ENCODE results near the gene PC. TPM values are rescaled to one million over a fixed set of nuclear protein-coding genes. Genes with fewer than 3 reads are reported as not detected.

The PC gene
- total and polyA plus RNA-seq, 2 donors (not counting 3 experiments of a cell fraction or from before 2014, with no cell fraction given): 5.5 to 17.5 TPM

DNA sequence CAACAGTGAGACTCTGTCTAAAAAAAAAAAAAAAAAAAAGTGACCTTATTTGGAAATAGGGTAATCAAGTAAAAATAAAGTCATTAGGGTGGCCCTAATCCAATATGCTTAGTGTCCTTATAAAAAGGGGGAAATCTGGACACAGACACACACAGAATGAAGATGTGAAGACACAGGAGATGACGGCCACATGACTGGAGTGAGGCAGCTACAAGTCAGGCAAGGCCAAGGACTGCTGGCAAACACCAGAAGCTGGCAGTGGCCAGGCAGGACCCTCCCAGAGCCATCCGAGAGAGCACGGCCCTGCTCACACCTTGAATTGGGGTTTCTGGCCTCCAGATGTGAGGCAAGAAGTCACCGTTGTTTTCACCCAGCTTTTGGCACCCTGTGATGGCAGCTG lies 72.7 kb downstream of the PC start:
- no peaks in the 10 kb centered on the region for H3K9me3 ChIP-seq (replicated peaks; ENCODE audit: control insufficient read depth, insufficient read depth, low read length)
- H3K27ac ChIP-seq (ENCODE audit: insufficient read depth, low read depth, low read length): no peak overlapping the region
- ChIA-PET POLR2A (no interaction called here), CTCF (interaction anchor here (1.9 to 7.7 kb wide), 2 partner anchors 91 to 137 kb away, joined by 7 to 49 read pairs; partner anchors contain the start of genes C11orf86 and SYT12)
- H2AFZ ChIP-seq (ENCODE audit: low read depth, low read length): no peak overlapping the region
- no peaks in the 10 kb centered on the region for H3K9me1 ChIP-seq (replicated peaks; ENCODE audit: control insufficient read depth, extremely low read depth, insufficient read depth, low read length)
- H3K79me2 ChIP-seq (ENCODE audit: control insufficient read depth, insufficient read depth, low read length): no peaks in the 10 kb centered on the region
- no peak for FAIRE-seq
- H4K20me1 ChIP-seq (replicated peaks; ENCODE audit: control insufficient read depth, extremely low read depth, insufficient read depth, low read length): no peaks in the 10 kb centered on the region
- no peak for TF ChIP-seq JUN (IDR thresholded peaks at IDR 0.05; ENCODE audit: borderline replicate concordance, insufficient read depth, insufficient read length, low read depth)
- TF ChIP-seq, protein P1, sequence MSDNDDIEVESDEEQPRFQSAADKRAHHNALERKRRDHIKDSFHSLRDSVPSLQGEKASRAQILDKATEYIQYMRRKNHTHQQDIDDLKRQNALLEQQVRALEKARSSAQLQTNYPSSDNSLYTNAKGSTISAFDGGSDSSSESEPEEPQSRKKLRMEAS (IDR thresholded peaks at IDR 0.05; ENCODE audit: insufficient read depth, insufficient read length): no peak
- no peak for TF ChIP-seq POLR2AphosphoS5 (IDR thresholded peaks at IDR 0.05; ENCODE audit: insufficient read depth, low read depth, low read length)
- no peak for TF ChIP-seq FOS (IDR thresholded peaks at IDR 0.05; ENCODE audit: borderline replicate concordance, insufficient read depth, low read length)
- no peak for TF ChIP-seq GATA2 (IDR thresholded peaks at IDR 0.05; ENCODE audit: insufficient read depth, insufficient read length, low read depth, low read length)
- TF ChIP-seq POLR2A (IDR thresholded peaks at IDR 0.05; ENCODE audit: low read depth, low read length): no peak
- no peak for TF ChIP-seq EZH2 (IDR thresholded peaks at IDR 0.05; ENCODE audit: borderline replicate concordance, low read depth, low read length, severe bottlenecking)
- TF ChIP-seq, protein P2, sequence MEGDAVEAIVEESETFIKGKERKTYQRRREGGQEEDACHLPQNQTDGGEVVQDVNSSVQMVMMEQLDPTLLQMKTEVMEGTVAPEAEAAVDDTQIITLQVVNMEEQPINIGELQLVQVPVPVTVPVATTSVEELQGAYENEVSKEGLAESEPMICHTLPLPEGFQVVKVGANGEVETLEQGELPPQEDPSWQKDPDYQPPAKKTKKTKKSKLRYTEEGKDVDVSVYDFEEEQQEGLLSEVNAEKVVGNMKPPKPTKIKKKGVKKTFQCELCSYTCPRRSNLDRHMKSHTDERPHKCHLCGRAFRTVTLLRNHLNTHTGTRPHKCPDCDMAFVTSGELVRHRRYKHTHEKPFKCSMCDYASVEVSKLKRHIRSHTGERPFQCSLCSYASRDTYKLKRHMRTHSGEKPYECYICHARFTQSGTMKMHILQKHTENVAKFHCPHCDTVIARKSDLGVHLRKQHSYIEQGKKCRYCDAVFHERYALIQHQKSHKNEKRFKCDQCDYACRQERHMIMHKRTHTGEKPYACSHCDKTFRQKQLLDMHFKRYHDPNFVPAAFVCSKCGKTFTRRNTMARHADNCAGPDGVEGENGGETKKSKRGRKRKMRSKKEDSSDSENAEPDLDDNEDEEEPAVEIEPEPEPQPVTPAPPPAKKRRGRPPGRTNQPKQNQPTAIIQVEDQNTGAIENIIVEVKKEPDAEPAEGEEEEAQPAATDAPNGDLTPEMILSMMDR (IDR thresholded peaks at IDR 0.05; ENCODE audit: extremely low read depth in 1 of 2, insufficient read depth in 1 of 2, low read depth in 1 of 2, low read length in 2 of 2): no peak
- no peak for TF ChIP-seq MYC (IDR thresholded peaks at IDR 0.05; ENCODE audit: low read depth, low read length)
- H3K4me3 ChIP-seq (replicated peaks in 1 of 3; ENCODE audit: insufficient read depth in 1 of 3, low read depth in 1 of 3, low read length in 3 of 3): no peak overlapping the region
- dilution Hi-C loops (cut with MboI; ENCODE audit: extremely low pct_ligation_motif_present, low sequenced_read_pairs) (no loop called here), intact Hi-C loops (cut with micrococcal nuclease) (no loop called here)
- DNase-seq (ENCODE audit: low read depth, low spot score): no peak
- no peak overlapping the region for H3K4me2 ChIP-seq (ENCODE audit: insufficient read depth, low read length)
- BruUV-seq (replicated peaks): no TSS peak
- H3K9ac ChIP-seq (replicated peaks; ENCODE audit: extremely low read depth, insufficient read depth, low read length): no peak overlapping the region
- H3K27me3 ChIP-seq (ENCODE audit: control insufficient read depth in 2 of 2, insufficient read depth in 2 of 2, low read length in 2 of 2): no peaks in the 10 kb centered on the region
- peaks cover 2% of the 10 kb centered on the region for H3K4me1 ChIP-seq (ENCODE audit: control insufficient read depth, extremely low read depth, insufficient read depth, low read length)
- H3K36me3 ChIP-seq (ENCODE audit: control insufficient read depth in 2 of 2, extremely low read depth in 1 of 2, insufficient read depth in 2 of 2, low read length in 2 of 2): no peaks in the 10 kb centered on the region

All from endothelial cell of umbilical vein (primary cell).